GM19467 (cell line): ENCODE data around the gene MED9.
"Not testable (repeated sequence)": the region's sequence is repeated elsewhere in the genome, so short reads cannot be mapped to it uniquely, and the experiment has no call there.

Experiments used
- ATAC-seq: cut with Tn5 transposase; IDR thresholded peaks from one replicate; pipeline ENCODE4 v1.9.1; 2021; ENCODE audit warnings: mild to moderate bottlenecking, moderate library complexity; ENCODE audit not compliant: unreplicated experiment

MED9 gene

GRCh38 chr17:17476865-17477467 lies at the start of gene MED9:
TSS of gene MED9 (plus strand) at chr17:17477000. CDS start at chr17:17477042, 42 bp downstream.
- ATAC-seq, result peak; percentile 67

- no peak for ATAC-seq
Observed at GRCh38 chr17:17429222-17429621, 47.6 kb upstream of the MED9 start.

- ATAC-seq, result not testable (repeated sequence)
Observed at GRCh38 chr17:17430924-17431323, 45.9 kb upstream of the MED9 start.

GRCh38 chr17:17431605-17432004 lies 45.2 kb upstream of the MED9 start:
- no peak for ATAC-seq

GRCh38 chr17:17433000-17433703 lies 43.6 kb upstream of the MED9 start:
- no peak for ATAC-seq

GRCh38 chr17:17434477-17434876 lies 42.3 kb upstream of the MED9 start:
- ATAC-seq, result no peak

GRCh38 chr17:17435323-17435722 lies 41.5 kb upstream of the MED9 start:
- no peak for ATAC-seq

GRCh38 chr17:17437461-17437860 lies 39.3 kb upstream of the MED9 start:
- ATAC-seq, result no peak

GRCh38 chr17:17437893-17438292 lies 38.9 kb upstream of the MED9 start:
- no peak for ATAC-seq

- ATAC-seq, result no peak
Observed at GRCh38 chr17:17440010-17440843, 36.6 kb upstream of the MED9 start.

- no peak for ATAC-seq
Observed at GRCh38 chr17:17440938-17441675, 35.7 kb upstream of the MED9 start.

GRCh38 chr17:17443173-17443572 lies 33.6 kb upstream of the MED9 start:
- no peak for ATAC-seq

- no peak for ATAC-seq
Observed at GRCh38 chr17:17445296-17445924, 31.4 kb upstream of the MED9 start.

GRCh38 chr17:17445925-17446665 lies 30.7 kb upstream of the MED9 start:
- no peak for ATAC-seq

GRCh38 chr17:17446666-17447155 lies 30.1 kb upstream of the MED9 start:
- ATAC-seq, result no peak

- ATAC-seq, result no peak
Observed at GRCh38 chr17:17447264-17447663, 29.5 kb upstream of the MED9 start.

- no peak for ATAC-seq
Observed at GRCh38 chr17:17448076-17448475, 28.7 kb upstream of the MED9 start.

- ATAC-seq, result no peak
Observed at GRCh38 chr17:17448723-17449122, 28.1 kb upstream of the MED9 start.

- ATAC-seq, result no peak
Observed at GRCh38 chr17:17453088-17453487, 23.7 kb upstream of the MED9 start.

GRCh38 chr17:17454276-17454675 lies 22.5 kb upstream of the MED9 start:
- ATAC-seq, result no peak
